ENCODE measurements around the gene SYT11. TPM values are rescaled to one million over a fixed set of nuclear protein-coding genes. Genes with fewer than 3 reads are reported as not detected.

SYT11 gene
- total and polyA plus RNA-seq, 2 of the 8 experiments (the other 6 are each of a cell fraction or from before 2014, with no cell fraction given), result 7.2 to 9.6 TPM

DNA sequence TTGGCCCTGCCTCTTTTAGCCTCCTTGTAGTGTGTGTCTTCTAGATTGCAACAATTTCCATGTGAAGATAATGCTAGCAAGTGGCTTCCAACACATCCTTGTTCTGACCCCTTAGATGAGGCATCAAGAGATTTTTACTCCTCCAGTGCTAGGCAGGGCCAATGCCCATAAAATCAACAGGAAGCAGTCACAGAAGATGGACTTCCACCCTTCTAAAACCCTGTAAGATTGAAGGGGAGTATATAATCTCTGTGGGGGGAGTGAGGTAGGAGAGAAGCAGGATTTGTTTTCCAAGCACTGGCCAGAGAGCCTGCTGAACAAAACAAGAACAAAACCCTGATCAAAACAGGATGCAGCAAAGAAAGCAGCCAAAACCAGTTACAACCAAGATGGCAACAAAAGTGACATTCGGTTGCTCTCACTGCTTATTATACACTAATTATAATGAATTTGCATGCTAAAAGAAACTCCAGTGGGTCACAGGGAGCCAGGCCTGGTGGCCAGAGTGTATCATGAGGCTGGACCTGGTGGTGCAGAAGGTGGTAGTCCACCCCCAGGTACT, 14.4 kb upstream of the SYT11 start:
- H3K9ac ChIP-seq (replicated peaks in 1 of 4; ENCODE audit: extremely low read depth in 1 of 4, low read depth in 3 of 4, low read length in 3 of 4), result no peak overlapping the region
- no peak overlapping the region for H2BK20ac ChIP-seq (ENCODE audit: low read length)
- FAIRE-seq (no peak), DNase-seq (ENCODE audit: low read depth in 1 of 2, low spot score in 2 of 2) (no peak)
- no peak overlapping the region for H2BK120ac ChIP-seq (replicated peaks; ENCODE audit: low read depth, low read length)
- no peaks in the 10 kb centered on the region for H3K9me3 ChIP-seq (ENCODE audit: insufficient read depth in 2 of 2, low read depth in 1 of 2, low read length in 1 of 2)
- no peak overlapping the region for H2AFZ ChIP-seq (ENCODE audit: low read length)
- no peak overlapping the region for H3K56ac ChIP-seq (replicated peaks; ENCODE audit: insufficient read length, low read depth, low read length)
- H2BK15ac ChIP-seq (ENCODE audit: low read length), result no peak overlapping the region
- ChIA-PET CTCF (ENCODE audit: partially characterized antibody) (interaction anchor here (0.8 kb wide), 1 partner anchor 64 kb away, joined by 3 read pairs; no protein-coding TSS in a partner anchor), POLR2A (ENCODE audit: partially characterized antibody) (no interaction called here)
- no peak overlapping the region for H3K4me2 ChIP-seq (ENCODE audit: insufficient read depth in 1 of 2, low read depth in 2 of 2, low read length in 2 of 2)
- H3K23me2 ChIP-seq (ENCODE audit: low read depth, low read length), result no peaks in the 10 kb centered on the region
- H3K27ac ChIP-seq (ENCODE audit: low read depth, low read length), result no peak overlapping the region
- H3K36me3 ChIP-seq (ENCODE audit: control insufficient read depth in 2 of 4, insufficient read depth in 4 of 4, low read length in 3 of 4), result peaks cover 0 to 21% (median 10%) of the 10 kb centered on the region in 4 experiments; a peak in 5 of 8 replicates
- no peak overlapping the region for H3K4me3 ChIP-seq (ENCODE audit: extremely low read depth in 1 of 4, insufficient read depth in 2 of 4, low read depth in 3 of 4, low read length in 4 of 4)
- no peak overlapping the region for H3K14ac ChIP-seq (ENCODE audit: insufficient read length)
- WGBS, 2 experiments (ENCODE audit: extremely low coverage in 1 of 2, insufficient coverage in 1 of 2, insufficient read length in 1 of 2, insufficient replicate concordance in 2 of 2, low coverage in 1 of 2, low lambda C conversion rate in 2 of 2, missing lambda C conversion rate in 1 of 2), result 81% methylated on average over 1 of the region's 1 CpG; no CpG with 5 or more reads in 1 of the 2 experiments
- H3K4me1 ChIP-seq (replicated peaks in 1 of 4; ENCODE audit: control insufficient read depth in 3 of 4, insufficient read depth in 4 of 4, low read length in 3 of 4), result no peaks in the 10 kb centered on the region
- no peak overlapping the region for H4K8ac ChIP-seq (ENCODE audit: extremely low read depth, insufficient read depth, low read length)
- no peak overlapping the region for H3K18ac ChIP-seq (ENCODE audit: extremely low read depth, low read length)
- H4K20me1 ChIP-seq (replicated peaks in 1 of 2; ENCODE audit: control insufficient read depth in 1 of 2, insufficient read depth in 2 of 2, low read length in 2 of 2), result peaks cover 0 to 12% of the 10 kb centered on the region in 2 experiments
- no peak overlapping the region for H2AK5ac ChIP-seq (ENCODE audit: low read depth, low read length)
- peaks cover 6% of the 10 kb centered on the region; the same call in 1 of the 2 replicates for H3K79me1 ChIP-seq (ENCODE audit: low read depth, low read length)
- no peak overlapping the region for H3K23ac ChIP-seq (ENCODE audit: insufficient read length)
- H3K27me3 ChIP-seq (replicated peaks in 1 of 4; ENCODE audit: control insufficient read depth in 3 of 4, extremely low read depth in 1 of 4, insufficient read depth in 3 of 4, low read length in 3 of 4), result no peaks in the 10 kb centered on the region
- no peak overlapping the region for H4K5ac ChIP-seq (ENCODE audit: insufficient read length, low read depth, low read length)
- H3K4ac ChIP-seq (replicated peaks; ENCODE audit: insufficient read length, low read depth, low read length), result no peak overlapping the region
- H4K91ac ChIP-seq (replicated peaks; ENCODE audit: insufficient read length, low read length), result no peak overlapping the region
- H3K79me2 ChIP-seq (ENCODE audit: control insufficient read depth in 1 of 2, insufficient read depth in 2 of 2, low read length in 2 of 2), result peaks cover 7 to 86% of the 10 kb centered on the region in 2 experiments; a peak in 3 of 4 replicates
- H2BK5ac ChIP-seq (ENCODE audit: low read depth, low read length), result no peak overlapping the region
- no peak overlapping the region for H2BK12ac ChIP-seq (ENCODE audit: low read depth, low read length)
- TF ChIP-seq HDAC6 (IDR thresholded peaks at IDR 0.05; ENCODE audit: low read depth, low read length), result no peak
- no peak for TF ChIP-seq ZNF274 (IDR thresholded peaks at IDR 0.05; ENCODE audit: borderline replicate concordance, extremely low read depth, low read length)
- no peak for TF ChIP-seq SP4 (IDR thresholded peaks at IDR 0.05; ENCODE audit: low read length)
- no peak for TF ChIP-seq CTBP2 (IDR thresholded peaks at IDR 0.05; ENCODE audit: borderline replicate concordance, insufficient read depth, insufficient read length, low read length)
- no peak for TF ChIP-seq RNF2 (IDR thresholded peaks at IDR 0.05; ENCODE audit: borderline replicate concordance, low read depth, low read length, missing control alignments, poor library complexity, severe bottlenecking)
- TF ChIP-seq TEAD4 (IDR thresholded peaks at IDR 0.05; ENCODE audit: low read depth, low read length), result no peak
- no peak for TF ChIP-seq NANOG (IDR thresholded peaks at IDR 0.05; ENCODE audit: insufficient read depth, low read depth, low read length, poor library complexity, severe bottlenecking)
- TF ChIP-seq FOSL1 (IDR thresholded peaks at IDR 0.05; ENCODE audit: insufficient read depth, low read depth, low read length), result no peak
- TF ChIP-seq SIX5 (IDR thresholded peaks at IDR 0.05; ENCODE audit: low read depth, low read length), result no peak
- TF ChIP-seq, protein P1, sequence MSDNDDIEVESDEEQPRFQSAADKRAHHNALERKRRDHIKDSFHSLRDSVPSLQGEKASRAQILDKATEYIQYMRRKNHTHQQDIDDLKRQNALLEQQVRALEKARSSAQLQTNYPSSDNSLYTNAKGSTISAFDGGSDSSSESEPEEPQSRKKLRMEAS (IDR thresholded peaks at IDR 0.05), result no peak
- TF ChIP-seq CHD2 (IDR thresholded peaks at IDR 0.05; ENCODE audit: low read length), result no peak
- TF ChIP-seq CBX8 (IDR thresholded peaks at IDR 0.05; ENCODE audit: borderline replicate concordance, low read depth, low read length), result no peak
- TF ChIP-seq BRCA1 (IDR thresholded peaks at IDR 0.05; ENCODE audit: low read depth, low read length), result no peak
- no peak for TF ChIP-seq TAF1 (IDR thresholded peaks at IDR 0.05; ENCODE audit: low read depth, low read length)
